ENCODE measurements around the gene FAM222A.

DNA sequence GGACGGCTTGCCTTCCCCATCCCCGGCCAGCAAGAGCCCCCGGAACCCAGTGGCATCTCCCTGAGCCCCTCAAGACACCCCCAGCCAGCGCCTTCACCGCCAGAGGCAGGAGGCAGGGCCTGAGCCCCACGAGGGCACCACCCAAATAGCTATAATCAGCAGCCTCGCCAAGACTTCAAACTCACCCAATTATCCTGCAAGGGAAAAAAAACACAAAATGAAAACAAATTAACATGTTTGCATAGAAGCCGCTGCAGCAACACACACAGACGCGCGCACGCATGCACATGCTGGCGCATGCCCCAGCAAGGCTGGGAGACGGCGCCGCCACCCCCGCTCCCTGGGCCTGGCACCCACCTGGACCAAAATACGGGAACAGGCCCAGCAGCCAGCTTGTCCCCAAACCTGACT lies 15.8 kb downstream of the FAM222A start:
- TF ChIP-seq, protein P1, sequence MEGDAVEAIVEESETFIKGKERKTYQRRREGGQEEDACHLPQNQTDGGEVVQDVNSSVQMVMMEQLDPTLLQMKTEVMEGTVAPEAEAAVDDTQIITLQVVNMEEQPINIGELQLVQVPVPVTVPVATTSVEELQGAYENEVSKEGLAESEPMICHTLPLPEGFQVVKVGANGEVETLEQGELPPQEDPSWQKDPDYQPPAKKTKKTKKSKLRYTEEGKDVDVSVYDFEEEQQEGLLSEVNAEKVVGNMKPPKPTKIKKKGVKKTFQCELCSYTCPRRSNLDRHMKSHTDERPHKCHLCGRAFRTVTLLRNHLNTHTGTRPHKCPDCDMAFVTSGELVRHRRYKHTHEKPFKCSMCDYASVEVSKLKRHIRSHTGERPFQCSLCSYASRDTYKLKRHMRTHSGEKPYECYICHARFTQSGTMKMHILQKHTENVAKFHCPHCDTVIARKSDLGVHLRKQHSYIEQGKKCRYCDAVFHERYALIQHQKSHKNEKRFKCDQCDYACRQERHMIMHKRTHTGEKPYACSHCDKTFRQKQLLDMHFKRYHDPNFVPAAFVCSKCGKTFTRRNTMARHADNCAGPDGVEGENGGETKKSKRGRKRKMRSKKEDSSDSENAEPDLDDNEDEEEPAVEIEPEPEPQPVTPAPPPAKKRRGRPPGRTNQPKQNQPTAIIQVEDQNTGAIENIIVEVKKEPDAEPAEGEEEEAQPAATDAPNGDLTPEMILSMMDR (IDR thresholded peaks at IDR 0.05) = no peak
- TF ChIP-seq, protein P2, sequence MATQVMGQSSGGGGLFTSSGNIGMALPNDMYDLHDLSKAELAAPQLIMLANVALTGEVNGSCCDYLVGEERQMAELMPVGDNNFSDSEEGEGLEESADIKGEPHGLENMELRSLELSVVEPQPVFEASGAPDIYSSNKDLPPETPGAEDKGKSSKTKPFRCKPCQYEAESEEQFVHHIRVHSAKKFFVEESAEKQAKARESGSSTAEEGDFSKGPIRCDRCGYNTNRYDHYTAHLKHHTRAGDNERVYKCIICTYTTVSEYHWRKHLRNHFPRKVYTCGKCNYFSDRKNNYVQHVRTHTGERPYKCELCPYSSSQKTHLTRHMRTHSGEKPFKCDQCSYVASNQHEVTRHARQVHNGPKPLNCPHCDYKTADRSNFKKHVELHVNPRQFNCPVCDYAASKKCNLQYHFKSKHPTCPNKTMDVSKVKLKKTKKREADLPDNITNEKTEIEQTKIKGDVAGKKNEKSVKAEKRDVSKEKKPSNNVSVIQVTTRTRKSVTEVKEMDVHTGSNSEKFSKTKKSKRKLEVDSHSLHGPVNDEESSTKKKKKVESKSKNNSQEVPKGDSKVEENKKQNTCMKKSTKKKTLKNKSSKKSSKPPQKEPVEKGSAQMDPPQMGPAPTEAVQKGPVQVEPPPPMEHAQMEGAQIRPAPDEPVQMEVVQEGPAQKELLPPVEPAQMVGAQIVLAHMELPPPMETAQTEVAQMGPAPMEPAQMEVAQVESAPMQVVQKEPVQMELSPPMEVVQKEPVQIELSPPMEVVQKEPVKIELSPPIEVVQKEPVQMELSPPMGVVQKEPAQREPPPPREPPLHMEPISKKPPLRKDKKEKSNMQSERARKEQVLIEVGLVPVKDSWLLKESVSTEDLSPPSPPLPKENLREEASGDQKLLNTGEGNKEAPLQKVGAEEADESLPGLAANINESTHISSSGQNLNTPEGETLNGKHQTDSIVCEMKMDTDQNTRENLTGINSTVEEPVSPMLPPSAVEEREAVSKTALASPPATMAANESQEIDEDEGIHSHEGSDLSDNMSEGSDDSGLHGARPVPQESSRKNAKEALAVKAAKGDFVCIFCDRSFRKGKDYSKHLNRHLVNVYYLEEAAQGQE (IDR thresholded peaks at IDR 0.05; ENCODE audit: insufficient read depth in 1 of 2, low read depth in 2 of 2, low read length in 1 of 2) = no peak
- no peak for TF ChIP-seq TCF7L2 (IDR thresholded peaks at IDR 0.05; ENCODE audit: low read depth, low read length)
